Tongue (tissue), 2 donors: ENCODE data around the gene SNX8. TPM values are rescaled to one million over a fixed set of nuclear protein-coding genes. Genes with fewer than 3 reads are reported as not detected.
A peak's percentile ranks its signal among the peaks of the same experiment; 100 is the strongest.

Experiments
- DNase-seq: peaks from one replicate; pipeline ENCODE4 v3.0.0-alpha.2; 2015
- total RNA-seq: library from RNA; depleted of rRNA; stranded (reverse); fragments of >200 nt; gene quantifications from one replicate; pipeline ENCODE4 v1.2.3, GENCODE V29; 2014

The SNX8 gene
- total RNA-seq, 1 donor from 2014 or later, result 22.4 TPM

DNA sequence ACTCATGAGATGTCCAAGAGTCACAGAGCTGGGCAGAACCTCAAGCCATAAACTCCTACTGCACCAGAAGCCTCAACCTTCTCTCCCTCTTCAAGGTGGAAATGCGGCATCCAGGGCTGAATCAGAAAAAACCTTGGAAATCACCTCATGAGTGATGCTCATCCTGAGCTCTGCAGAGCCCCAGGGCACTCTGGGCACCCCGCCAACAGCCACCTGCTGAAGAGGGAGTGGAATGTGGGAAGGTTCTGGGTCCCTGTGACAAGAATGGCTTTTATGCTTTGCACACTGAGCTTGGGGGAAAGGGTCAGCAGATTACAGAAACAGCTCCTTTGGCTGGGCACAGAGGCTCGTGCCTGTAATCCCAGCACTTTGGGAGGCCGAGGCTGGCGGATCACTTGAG, 53.4 kb downstream of the SNX8 start:
- DNase-seq, result peak; percentile 63

DNA sequence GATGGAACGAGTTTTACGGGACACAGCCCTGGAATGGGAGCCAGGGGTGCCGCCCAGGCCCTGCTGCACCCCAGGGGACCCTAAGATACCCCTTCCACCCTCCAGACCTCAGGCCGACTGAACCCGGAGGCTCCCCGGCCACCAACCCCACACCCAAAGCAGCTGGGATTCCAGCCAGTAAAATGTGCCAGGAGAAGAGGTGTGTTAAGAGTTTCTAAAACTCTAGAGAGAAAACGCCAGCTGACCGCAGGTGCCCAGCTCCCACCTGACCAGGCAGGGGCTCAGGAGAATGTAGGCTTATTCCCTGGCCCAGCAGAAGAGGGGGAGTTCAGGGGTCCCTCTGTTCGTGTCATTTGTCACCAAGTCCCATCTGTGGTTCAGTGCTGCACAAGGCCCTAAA, 54.8 kb downstream of the SNX8 start:
- no peak for DNase-seq

DNA sequence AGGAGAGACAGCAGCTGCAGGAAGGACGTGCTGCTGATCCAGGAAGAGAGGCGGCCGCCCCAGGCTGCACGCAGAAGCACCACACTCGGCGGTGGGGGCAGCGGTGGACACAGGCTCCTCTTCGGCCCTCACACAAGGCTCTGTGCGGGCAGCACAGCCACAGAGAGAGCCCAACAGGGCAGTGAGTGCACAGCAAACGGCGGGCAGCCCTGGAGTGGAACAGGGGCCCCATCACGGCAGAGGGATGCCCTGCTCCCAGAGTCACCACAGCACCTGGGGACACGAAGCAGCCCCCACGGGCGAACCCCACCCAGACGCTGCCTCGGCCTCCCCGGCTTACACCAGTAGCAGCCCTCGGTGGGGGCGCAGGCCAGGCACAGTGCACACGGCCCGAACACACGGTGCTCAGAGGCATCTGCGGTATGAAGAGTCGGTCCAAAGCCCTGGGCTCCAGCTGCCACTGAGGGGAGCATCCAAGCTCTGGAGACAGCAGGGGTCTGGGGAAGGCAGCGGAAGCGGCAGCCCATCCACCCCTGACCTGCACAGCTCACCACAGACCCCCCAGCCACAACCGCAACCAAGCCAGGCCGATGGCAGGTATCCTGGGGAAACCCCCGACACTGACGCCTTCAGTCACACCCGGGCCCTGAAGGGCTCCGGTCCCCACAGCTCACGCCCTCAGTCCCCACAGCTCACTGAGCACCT, 55.4 kb downstream of the SNX8 start:
- DNase-seq, result no peak

DNA sequence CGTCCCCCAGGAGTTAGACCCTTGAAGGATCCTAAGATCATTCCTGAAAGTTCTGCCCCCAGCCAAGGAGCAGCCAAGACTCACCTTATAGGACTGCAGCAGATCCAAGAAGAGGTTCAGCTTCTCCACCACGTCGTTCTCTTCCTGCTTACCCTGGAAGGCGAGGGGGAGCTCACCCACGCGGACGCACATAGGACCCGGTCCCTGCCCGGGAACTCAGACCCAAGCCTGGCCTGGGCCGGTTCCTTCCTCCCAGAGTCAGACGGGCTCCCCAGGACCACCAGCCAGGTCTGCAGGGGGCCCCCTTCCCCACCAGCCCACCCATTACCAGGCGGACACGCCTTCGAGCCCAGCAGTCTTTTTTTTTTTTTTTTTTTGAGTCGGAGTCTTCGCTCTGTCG, 56.6 kb downstream of the SNX8 start:
- DNase-seq, result no peak

DNA sequence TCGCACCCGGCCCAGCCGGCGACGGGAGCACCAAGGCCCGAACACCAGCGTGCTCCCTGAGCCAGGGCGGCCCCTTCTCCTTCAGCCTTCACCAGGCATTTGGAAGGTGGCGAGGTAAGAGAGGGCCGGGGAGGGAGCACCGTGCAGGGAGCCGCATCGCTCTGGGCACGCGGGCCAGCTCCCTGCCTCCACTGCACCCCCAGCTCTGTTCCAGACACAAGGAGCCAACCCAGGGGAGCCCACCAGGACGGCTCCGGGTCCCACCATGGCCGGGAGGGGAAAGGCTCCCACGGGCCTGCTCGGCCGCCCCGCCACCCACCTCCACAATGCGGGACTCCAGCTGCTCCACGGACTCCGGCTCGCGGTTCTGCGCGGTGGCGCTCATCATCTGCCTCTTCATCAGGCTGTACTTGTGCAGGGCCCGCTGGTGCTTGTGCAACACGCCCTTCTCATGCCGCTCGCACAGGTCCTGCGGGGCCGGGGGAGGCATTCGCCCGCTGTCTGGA, 57.1 kb downstream of the SNX8 start:
- no peak for DNase-seq

DNA sequence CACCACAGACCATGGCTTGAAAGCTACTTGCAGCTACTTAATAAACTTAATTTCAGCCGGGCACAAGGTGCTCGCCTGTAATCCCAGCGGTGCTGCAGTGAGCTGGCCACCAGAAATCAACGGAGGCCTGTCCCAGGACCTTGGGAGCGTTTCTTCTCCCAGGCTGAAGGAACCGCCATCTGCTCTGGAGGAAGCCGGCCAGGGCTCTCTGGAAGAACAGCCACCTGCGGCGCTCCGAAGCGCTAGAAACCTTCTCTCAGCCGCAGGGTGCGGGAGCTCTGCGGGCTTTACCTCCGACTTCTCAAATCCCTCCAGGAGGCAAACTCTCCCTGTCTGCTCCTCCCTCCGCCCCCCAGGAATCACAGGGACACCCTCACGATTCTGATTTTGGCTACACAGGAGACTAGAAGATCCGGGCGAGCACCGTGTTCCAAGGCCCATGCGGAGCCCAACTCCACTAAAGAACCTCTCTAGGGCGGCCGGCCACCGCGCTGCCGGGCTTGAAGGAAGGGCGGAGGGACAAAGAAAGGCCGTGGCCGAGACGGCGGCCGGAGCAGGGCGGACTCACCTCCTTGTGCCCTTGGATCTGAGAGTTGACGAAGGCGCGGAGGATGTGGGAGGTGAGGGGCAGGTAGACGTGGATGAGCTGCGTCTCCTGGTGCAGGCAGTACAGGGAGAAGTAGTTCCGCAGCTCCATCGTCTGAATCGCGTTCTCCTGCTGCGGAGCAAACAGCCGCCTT, 57.8 kb downstream of the SNX8 start:
- DNase-seq, result no peak

DNA sequence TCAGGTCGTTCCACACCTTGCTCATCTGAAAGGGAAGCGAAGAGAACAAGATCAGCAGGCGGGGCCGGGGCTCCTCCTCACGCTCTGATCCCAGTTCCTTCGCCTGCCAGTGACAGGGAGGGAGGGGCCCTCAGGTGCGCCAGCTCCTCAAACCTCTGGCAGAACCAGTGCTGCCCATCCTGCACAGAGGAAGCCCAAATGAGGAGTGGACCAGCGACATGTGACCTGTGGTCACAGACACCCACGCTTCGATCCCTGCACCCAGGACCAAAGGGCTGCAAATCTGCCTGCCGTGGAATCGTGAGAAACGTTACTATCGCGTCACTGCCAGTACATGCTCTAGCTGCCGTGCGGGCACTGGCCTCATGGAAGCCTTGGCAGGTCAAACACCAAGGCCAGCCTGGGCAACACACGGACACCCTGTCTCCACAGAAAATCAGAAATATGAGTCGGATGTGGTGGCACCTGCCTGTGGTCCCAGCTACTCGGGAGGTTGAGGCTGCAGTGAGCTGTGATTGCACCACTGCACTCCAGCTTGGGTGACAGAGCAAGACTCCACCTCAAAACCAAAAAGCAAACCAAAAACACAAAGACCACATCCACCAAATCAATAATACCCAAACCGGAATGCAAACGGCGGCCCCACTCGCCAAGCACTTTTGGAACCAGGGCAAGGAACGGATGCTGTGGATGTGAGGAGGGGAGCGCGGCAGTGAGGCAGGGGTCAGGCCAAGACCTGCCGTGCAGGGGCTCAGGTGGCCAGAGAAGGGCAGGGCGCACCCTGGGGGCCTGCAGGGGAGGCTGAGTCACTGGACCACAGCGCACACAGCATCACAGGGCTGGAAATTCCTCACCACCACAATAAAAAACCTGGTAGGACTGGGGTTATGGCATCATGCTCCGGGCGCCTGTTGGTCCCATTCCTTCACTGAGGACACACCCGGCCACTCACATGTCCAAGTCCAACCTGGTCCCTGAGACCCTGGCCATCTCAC, 58.8 kb downstream of the SNX8 start:
- DNase-seq, result no peak

DNA sequence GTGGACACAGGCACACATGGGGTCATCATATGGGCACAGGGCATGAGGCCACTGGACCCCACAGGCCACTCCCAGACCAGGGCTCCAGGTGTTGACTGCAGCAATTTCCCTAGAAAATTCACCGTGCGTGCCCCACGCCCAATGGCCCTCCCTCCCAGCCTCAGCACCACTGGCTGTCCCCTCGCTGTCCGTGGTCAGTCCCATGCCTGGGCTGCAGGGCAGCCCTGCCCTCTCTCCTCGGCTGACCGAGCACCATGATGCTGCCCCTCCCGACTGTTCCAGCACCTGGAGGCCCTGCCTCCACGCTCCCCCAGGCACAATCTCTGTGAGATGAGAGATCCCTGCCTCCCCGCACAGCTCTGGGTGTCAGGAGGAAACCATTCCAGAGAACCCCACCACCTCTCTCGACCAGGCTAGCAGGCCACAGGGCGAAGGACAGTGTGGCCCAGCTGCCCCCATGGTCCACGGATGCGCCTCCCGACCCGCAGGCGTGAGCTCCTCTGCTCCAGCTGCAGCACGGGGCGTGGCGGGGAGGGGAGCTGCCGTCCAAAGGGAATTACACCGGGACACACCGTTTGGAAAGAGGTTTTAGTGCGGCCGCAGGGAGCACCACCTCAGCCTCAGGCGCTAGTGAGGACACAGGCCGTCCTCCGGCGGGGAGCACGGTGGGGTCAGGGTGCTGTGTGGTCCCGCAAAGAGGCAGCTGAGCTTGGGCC, 59.7 kb downstream of the SNX8 start:
- DNase-seq, result no peak

DNA sequence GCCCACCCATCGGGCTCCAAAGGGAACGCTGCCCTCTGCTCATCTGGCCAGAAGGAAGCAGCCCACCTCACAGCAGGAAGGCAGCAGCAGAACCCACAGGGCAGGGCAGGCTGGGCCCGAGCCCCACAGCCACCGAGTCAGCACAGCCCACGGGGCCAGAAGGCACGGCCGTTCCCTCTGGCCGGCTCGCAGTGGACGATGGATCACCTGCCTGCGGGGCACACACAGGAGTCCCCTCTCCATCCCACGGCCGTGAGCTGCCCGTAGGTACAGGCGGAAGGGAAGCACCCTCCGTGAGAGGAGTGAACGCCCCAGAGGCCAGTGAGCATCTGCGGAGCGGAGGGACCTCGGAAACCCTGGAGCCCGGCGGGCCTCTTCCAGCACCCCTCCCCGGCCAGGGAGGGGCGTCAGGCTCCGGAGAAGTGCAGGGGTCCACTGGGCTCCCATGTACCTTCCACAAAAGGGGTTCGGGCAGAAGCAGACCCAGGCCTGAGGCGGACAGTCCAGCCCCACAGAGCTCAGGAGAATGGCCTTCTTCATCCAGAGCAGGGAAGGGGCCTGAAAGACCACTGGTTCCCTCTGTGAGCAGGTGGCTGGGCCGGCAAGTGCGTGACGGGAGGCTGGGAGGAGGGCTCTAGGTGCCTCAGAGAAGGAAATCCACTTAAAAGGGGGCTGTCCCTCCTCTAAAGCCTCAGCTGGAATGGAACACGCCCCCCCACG, 60.6 kb downstream of the SNX8 start:
- no peak for DNase-seq

DNA sequence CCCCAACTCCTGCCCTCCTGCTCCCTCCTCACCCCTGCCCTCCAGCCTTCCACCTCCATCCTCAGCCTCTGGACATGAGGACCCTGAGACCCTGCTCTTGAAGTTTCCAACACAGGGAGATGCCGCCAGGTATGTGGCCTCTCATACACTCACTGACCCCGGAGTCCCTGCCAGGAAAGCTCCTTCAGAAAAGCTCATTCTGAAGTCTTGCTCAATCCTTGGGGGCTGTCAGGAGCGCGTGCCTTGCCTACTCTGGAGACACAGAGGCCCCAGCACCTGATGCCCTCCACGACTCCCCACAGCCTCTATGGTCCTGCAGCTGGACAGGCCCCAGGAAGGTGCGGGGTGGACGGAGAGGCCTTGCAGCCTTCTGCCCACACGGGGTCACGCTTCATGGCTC, 61.2 kb downstream of the SNX8 start:
- no peak for DNase-seq

DNA sequence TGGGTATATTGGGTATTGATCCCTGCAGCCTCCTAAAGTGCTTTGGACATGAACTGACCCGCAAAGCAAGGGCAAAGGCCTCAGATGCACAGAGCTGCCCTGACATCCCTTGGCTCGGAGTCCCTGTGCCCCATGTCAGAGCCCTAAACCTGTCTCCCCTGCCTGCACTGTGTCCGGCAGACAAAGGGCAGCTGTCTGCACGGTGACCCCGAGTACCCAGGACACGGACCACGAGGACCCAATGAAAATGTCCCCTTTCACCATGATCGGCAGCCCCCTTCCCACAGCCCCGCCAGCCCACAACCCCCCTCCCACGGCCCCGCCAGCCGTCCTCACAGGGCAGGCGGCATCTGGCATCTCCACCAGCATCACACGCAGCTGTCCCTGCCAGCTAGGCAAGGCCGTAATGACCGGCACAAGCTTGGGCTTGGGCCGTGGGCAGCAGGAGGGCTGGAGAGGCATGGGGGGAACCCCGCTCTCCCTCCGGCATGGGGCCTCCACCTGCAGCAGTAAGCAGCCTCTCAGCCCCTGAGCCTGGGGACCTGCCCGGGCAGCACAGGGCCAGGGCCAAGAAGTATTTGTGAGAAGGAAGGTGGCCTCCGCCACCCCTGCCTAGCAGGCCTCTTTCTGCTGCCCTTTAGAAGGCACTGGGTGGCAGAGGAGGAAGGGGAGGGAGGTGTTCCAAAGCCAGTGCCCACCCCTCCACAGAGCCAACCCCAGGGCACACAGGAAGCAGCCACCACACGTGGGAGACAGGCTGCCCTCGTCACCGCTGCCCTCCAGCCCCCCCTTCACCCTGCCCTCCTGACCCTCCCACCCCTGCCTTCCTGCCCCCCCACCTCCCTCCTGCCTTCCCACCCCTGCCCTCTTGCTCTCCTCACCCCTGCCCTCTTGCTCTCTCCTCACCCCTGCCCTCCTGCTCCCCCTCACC, 62.1 kb downstream of the SNX8 start:
- peak; percentile 85 for DNase-seq

DNA sequence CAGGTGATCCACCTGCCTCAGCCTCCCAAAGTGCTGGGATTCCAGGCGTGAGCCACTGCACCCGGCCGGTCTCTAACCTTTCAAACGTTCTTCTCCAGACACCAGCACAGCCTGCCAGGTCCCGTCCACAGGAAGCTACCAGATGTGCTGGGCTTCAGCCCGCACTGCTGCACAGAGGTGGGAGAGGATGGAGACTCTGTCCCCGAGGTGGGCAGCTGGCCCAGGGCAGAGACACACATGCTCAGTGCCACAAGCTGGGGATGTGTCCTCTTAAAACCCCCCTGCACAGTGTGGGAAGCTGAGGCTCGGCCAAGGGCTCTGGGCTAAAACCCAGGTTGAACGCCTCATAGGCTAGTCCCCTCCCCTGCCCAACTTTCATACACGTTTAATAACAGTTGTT, 62.9 kb downstream of the SNX8 start:
- DNase-seq, result peak; percentile 30

DNA sequence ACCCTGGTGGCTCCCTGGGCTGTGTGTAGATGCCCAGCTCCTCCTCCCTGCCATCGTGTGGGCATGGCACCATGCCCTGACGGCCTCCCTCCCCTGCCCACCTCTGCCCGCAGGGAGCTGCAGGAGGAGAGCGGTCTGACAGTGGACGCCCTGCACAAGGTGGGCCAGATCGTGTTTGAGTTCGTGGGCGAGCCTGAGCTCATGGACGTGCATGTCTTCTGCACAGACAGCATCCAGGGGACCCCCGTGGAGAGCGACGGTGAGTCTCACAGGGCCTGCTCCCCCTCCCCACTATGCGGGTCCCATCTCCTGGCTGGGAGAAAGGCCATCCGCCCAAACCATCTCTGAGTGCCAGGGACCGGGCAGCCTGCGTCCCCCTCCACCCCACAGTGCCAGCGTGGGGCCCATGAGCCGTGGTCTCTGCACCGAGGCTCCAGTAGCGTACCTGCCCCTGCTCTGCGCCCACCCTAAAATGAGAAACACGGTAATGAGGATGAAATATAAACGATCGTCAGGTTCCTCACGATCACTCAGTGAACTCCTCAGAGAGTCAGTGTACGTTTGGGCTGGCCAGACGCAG, 64.4 kb downstream of the SNX8 start:
- no peak for DNase-seq

DNA sequence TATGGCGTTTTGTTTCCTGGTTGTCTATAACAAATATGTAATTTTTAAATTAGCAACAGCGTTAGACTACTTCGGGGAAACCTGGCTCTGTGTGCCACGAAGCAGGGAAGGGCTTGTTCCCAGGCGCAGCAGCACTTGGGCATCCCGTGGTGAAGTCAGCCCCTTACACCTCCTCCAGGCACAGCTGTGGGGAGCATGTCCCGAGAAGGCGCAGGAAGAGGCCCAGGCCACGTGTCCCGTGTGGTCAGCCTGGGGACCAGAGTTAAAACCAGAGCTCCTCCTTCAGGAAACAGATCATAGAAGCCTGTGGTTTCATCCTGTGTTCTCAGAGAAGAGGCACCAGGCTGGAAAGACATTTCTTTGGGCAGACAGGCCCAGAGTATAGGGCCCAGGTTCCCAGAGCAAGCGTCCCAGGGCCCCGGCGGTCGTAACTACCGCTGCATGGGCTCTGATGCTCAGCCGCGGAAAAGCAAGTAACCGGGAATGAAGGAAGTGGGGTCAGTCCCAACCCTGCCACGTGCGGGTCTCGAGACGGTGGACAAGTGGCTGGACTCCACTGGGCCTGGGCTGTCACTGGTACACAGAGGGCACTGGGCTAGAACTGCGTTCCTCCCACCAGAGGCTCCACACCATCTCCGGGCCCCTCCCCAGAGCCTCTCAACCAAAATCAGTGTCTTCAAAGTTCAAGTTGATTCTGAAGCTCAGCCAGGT, 65.1 kb downstream of the SNX8 start:
- peak; percentile 75 for DNase-seq

DNA sequence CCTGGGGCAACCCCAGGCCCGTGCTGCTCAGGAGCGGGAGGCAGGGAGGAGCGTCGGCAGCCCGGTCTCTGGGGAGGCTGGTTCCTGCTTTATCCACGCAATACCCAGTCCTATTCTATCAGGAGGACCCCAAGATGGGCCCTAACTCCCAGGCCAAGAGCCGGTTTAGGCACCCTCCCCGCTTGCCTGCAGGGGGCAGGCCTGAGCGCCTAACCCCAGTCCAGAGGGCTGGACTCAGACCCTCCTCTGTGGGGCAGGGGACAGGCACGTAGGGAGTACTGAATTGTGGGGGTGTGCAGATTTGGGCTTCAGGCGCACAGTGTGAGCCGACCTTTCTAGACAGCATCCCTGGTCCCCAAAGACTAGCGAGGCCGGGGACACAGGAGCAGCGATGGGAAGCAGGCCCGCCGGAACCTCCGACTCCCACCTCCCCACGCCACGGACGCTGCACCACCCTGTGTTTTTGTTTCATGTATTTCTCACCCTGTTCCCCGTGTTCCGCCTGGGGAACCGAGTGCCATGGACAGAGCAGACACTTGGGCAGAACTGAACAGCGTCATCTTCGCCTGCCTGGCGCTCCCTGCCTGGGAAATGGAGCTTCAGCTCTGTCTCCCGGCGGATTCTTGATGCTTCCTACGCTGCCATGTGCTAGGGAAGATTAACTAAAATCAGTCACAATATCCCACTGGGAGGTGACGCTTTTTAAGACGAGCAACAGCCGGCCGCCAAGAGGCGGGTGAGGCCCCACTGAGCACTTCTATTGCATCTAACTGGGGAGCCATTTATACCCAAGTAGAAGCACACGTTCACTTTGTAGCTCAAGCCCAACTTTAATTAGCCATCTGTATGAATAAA, 66.9 kb downstream of the SNX8 start:
- peak; percentile 42 for DNase-seq

DNA sequence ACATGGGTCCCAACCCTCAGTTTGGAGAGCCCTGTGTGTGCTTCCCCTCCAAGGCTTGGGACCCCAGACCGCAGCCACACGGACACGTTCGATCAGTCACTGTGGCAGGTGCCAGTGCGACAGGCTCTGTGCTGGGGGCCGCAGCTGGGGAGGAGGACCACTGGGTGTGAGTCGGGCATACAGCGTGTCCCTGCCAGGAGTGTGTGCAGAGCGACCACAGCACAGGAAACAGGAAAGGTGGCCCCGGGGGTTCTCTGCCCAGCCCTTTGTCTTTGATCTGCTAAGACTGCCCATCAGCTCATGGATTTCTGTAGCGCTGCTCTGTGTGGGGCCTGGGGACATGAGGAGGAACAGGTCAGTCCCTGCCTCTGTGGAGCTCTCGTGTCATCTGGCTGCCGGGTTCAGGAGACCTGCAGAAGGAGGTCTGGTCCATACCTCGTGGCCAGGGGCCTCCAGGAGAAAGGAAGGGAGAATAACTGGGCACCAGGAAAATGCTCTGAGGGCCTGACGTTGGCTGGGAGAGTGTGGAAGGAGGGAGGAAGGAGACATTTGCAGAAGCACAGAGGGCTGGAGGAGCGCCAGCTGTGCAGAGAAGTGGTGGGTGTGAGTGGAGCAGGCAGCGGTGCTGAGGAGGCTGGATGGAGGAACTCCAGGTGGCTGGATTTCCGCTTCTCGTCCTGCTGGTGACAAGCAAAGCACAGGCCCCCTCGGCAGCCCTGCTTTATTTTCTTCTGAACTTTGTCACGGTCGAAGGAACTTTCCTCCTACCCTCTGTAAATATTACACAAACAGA, 68.2 kb downstream of the SNX8 start:
- DNase-seq, result peak; percentile 73

DNA sequence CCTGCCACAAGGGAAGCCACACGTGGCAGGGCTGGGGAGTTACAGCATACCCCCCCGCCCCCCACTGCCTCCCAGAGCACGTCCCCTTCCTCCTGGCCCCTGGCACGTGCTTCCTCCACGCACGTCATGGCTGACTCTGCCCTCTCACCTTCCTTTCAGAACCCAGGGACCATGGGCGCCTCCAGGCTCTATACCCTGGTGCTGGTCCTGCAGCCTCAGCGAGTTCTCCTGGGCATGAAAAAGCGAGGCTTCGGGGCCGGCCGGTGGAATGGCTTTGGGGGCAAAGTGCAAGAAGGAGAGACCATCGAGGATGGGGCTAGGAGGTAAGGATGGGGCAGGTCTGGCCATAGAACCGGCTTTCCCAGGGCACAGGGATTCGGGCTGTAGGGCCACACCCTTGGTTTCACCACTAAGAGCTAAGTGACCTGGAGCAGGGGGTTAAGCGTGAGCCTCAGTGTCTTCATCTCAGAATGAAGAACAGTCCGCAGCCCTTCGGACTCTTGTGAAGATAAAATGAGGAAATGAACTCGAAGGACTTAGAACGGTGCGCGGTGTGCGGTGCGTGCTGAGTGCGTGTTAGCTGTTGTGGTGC, 69.7 kb downstream of the SNX8 start:
- no peak for DNase-seq
